CD4-positive, alpha-beta T cell (primary cell): ENCODE data around the gene ZNF276. TPM values are rescaled to one million over a fixed set of nuclear protein-coding genes. Genes with fewer than 3 reads are reported as not detected.
A peak's percentile ranks its signal among the peaks of the same experiment; 100 is the strongest.
"Not testable (repeated sequence)": the region's sequence is repeated elsewhere in the genome, so short reads cannot be mapped to it uniquely, and the experiment has no call there.

Source experiments
- ATAC-seq: fragments of 200-7000 bp; cut with Tn5 transposase; one replicate; pipeline ENCODE4 v1.10.0; 2022; ENCODE audit warnings: mild to moderate bottlenecking; ENCODE audit not compliant: poor library complexity
- CTCF ChIA-PET: fragments of 350-600 bp; sonication (Branson Sonifier 250); formaldehyde crosslinking; loops from one replicate; lab custom pipeline; 2021; ENCODE audit warnings: antibody characterized with exemption, inconsistent platforms; lab: Charles Lee
- POLR2A ChIA-PET: fragments of 350-600 bp; sonication (Branson Sonifier 250); formaldehyde crosslinking; loops from one replicate; lab custom pipeline; 2021; ENCODE audit warnings: antibody characterized with exemption, inconsistent platforms; lab: Charles Lee
- DNase-seq, 14 experiments: peaks; one replicate each; pipeline ENCODE4 v3.0.0-alpha.2; 2013 to 2020; ENCODE audit warnings: mixed read lengths in 2 of 14
- H3K27ac ChIP-seq, 2 donors: one replicate each; pipeline versions ENCODE4 v1.5.1 to v1.7.0; 2013; ENCODE audit warnings: low read length in 2 of 2, low read depth in 1 of 2, mild to moderate bottlenecking in 1 of 2
- H3K27me3 ChIP-seq, 2 experiments: 1 replicate in 1 of 2; 2 replicates in 1 of 2; pipeline versions ENCODE4 v1.6.1 to v1.7.0; 2013; ENCODE audit warnings: low read length in 2 of 2, control low read depth in 1 of 2, mild to moderate bottlenecking in 1 of 2, moderate library complexity in 1 of 2; ENCODE audit not compliant: insufficient read depth in 2 of 2, control insufficient read depth in 1 of 2
- H3K36me3 ChIP-seq: one replicate; pipeline ENCODE4 v1.6.1; 2013; ENCODE audit warnings: low read length, control low read depth; ENCODE audit not compliant: insufficient read depth
- H3K4me1 ChIP-seq: one replicate; pipeline ENCODE4 v1.6.1; 2013; ENCODE audit warnings: low read length, control low read depth; ENCODE audit not compliant: insufficient read depth
- H3K4me3 ChIP-seq: one replicate; pipeline ENCODE4 v1.5.1; 2013; ENCODE audit warnings: mild to moderate bottlenecking, low read length, moderate library complexity
- H3K9me3 ChIP-seq, 2 experiments: 1 replicate in 1 of 2; 2 replicates in 1 of 2; pipeline versions ENCODE4 v1.6.1 to v1.7.0; 2013; ENCODE audit warnings: low read length in 2 of 2, mild to moderate bottlenecking in 2 of 2, control low read depth in 1 of 2, moderate library complexity in 1 of 2; ENCODE audit not compliant: control insufficient read depth in 1 of 2, insufficient read depth in 1 of 2
- H3K27ac Mint-ChIP-seq: one replicate; pipeline ENCODE4 v1.8.0; 2020; ENCODE audit warnings: mixed read lengths
- H3K27me3 Mint-ChIP-seq: one replicate; pipeline ENCODE4 v1.8.0; 2021; ENCODE audit warnings: mixed read lengths
- H3K36me3 Mint-ChIP-seq: one replicate; pipeline ENCODE4 v1.8.0; 2021; ENCODE audit warnings: low read depth, mixed read lengths
- H3K4me1 Mint-ChIP-seq: one replicate; pipeline ENCODE4 v1.8.0; 2021; ENCODE audit warnings: low read depth, mixed read lengths
- H3K4me3 Mint-ChIP-seq: one replicate; pipeline ENCODE4 v1.8.0; 2020; ENCODE audit warnings: mild to moderate bottlenecking, mixed read lengths
- H3K9me3 Mint-ChIP-seq: one replicate; pipeline ENCODE4 v1.8.0; 2020; ENCODE audit warnings: mixed read lengths
- intact Hi-C, 2 experiments: fragments of 100-400 bp; cut with DNase I in 1 of 2; cut with micrococcal nuclease in 1 of 2; formaldehyde crosslinking; loops; one replicate each; pipeline versions ENCODE4 v1.15.1 to v1.9.0; 2023 to 2025; cut with DNase I, micrococcal nuclease
- total RNA-seq, 174 experiments: library from RNA in 2 of 174; stranded (reverse) in 2 of 174; gene quantifications; one replicate each; pipeline ENCODE4 v1.2.3 and lab custom pipeline; 2021 to 2026
- TF ChIP-seq, protein P1 (sequence below): fragments of 200-600 bp; IDR thresholded peaks from one replicate; pipeline ENCODE4 v1.8.0; 2022; ENCODE audit warnings: antibody characterized with exemption, mild to moderate bottlenecking

Gene ZNF276
- total RNA-seq, 2 experiments from 2014 or later = 127 to 137 TPM

DNA sequence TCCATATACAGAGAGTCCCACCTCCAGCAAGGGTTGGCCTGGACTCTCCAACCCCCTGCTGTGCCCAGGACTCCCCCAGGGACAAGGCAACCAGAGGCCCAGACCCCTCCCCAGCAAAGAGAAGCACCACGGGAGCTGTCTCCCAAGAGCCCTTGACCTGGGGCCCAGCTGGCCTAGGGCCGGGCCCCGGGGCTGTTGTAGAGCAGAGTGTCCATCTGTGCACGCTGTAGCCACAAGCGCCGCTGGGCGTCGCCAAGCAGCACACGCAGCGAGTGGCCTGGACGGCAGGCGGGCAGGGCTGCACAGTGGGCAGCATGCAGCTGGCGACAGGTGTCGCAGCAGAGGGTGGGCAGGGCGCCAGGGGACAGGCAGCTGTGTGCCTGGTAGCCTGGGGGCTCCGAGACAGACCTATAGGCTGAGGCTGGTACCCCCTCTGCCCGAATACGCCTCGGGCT, 24.1 kb upstream of the ZNF276 start:
- H3K27me3 Mint-ChIP-seq = no peaks in the 10 kb centered on the region
- peaks cover 14% of the 10 kb centered on the region for H3K4me1 Mint-ChIP-seq
- no peak overlapping the region for H3K4me3 Mint-ChIP-seq
- Histone ChIP-seq H3K9me3 (no peaks in the 10 kb centered on the region), H3K4me1 (peaks cover 40% of the 10 kb centered on the region), H3K27me3 (no peaks in the 10 kb centered on the region), H3K36me3 (peaks cover 24% of the 10 kb centered on the region), H3K27ac (no peak overlapping the region), H3K4me3 (no peak overlapping the region)
- ATAC-seq = no peak
- DNase-seq = peak in 1 of 14 experiments; percentile 45
- intact Hi-C loops = no loop called here
- CTCF ChIA-PET = no interaction called here
- POLR2A ChIA-PET = interaction anchor here (0.5 to 1.9 kb wide), 5 partner anchors 11 to 180 kb away, joined by 3 to 7 read pairs (median 4); partner anchors contain the start of gene CDK10
- H3K9me3 Mint-ChIP-seq = no peaks in the 10 kb centered on the region
- H3K27ac Mint-ChIP-seq = no peak overlapping the region
- TF ChIP-seq, protein P1, sequence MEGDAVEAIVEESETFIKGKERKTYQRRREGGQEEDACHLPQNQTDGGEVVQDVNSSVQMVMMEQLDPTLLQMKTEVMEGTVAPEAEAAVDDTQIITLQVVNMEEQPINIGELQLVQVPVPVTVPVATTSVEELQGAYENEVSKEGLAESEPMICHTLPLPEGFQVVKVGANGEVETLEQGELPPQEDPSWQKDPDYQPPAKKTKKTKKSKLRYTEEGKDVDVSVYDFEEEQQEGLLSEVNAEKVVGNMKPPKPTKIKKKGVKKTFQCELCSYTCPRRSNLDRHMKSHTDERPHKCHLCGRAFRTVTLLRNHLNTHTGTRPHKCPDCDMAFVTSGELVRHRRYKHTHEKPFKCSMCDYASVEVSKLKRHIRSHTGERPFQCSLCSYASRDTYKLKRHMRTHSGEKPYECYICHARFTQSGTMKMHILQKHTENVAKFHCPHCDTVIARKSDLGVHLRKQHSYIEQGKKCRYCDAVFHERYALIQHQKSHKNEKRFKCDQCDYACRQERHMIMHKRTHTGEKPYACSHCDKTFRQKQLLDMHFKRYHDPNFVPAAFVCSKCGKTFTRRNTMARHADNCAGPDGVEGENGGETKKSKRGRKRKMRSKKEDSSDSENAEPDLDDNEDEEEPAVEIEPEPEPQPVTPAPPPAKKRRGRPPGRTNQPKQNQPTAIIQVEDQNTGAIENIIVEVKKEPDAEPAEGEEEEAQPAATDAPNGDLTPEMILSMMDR = no peak
- peaks cover 38% of the 10 kb centered on the region for H3K36me3 Mint-ChIP-seq

- CTCF ChIA-PET = no interaction called here
- H3K4me1 ChIP-seq = peaks cover 44% of the 10 kb centered on the region
- peak overlapping the region; percentile 11 for H3K4me3 Mint-ChIP-seq
Observed at GRCh38 chr16:89697616-89698331, 23.6 kb upstream of the ZNF276 start.

DNA sequence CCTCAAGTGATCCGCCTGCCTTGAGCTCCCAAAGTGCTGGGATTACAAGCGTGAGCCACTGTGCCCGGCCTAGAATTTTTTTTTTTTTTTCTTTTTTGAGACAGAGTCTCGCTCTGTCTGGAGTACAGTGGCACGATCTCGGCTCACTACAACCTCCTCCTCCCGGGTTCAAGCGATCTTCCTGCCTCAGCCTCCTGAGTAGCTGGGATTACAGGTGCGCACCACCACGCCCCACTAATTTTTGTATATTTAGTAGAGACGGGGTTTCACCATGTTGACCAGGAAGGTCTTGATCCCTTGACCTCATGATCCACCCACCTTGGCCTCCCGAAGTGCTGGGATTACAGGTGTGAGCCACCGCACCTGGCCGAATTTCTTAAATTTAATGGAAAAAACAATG, 22.6 kb upstream of the ZNF276 start:
- peaks cover 16% of the 10 kb centered on the region for H3K4me1 Mint-ChIP-seq

More at GRCh38 chr16:89697616-89698331, 23.6 kb upstream of the ZNF276 start:
- TF ChIP-seq, protein P1 = no peak
- Histone ChIP-seq H3K4me3 (no peak overlapping the region), H3K27ac (no peak overlapping the region), H3K9me3 (no peaks in the 10 kb centered on the region), H3K36me3 (peaks cover 20% of the 10 kb centered on the region), H3K27me3 (no peaks in the 10 kb centered on the region)
- DNase-seq (peak in 1 of 14 experiments; percentile 47), ATAC-seq (no peak)
- Mint-ChIP-seq H3K27me3 (no peaks in the 10 kb centered on the region), H3K4me1 (peaks cover 19% of the 10 kb centered on the region), H3K36me3 (peaks cover 38% of the 10 kb centered on the region), H3K27ac (no peak overlapping the region), H3K9me3 (no peaks in the 10 kb centered on the region)
- POLR2A ChIA-PET = interaction anchor here (0.5 to 4.4 kb wide), 4 partner anchors 11 to 181 kb away, joined by 3 to 35 read pairs (median 4); partner anchors contain the start of genes CDK10 and TCF25
- intact Hi-C loops = no loop called here

GRCh38 chr16:89699629-89700099, 21.7 kb upstream of the ZNF276 start:
- not testable (repeated sequence) for H3K9me3 ChIP-seq, H3K27me3 ChIP-seq, H3K27me3 Mint-ChIP-seq, ATAC-seq, H3K36me3 ChIP-seq, DNase-seq, H3K9me3 Mint-ChIP-seq, H3K4me3 ChIP-seq
- intact Hi-C loops = loop anchor here (1.0 to 5.0 kb wide), 5 partner anchors 13 to 318 kb away; partner anchors contain the start of genes CDK10 (in 1 of the 2) and DBNDD1 (in 1 of the 2)
- Histone ChIP-seq H3K4me1 (peaks cover 44% of the 10 kb centered on the region), H3K27ac (peak overlapping the region; percentile 45 to 77)
- peaks cover 25% of the 10 kb centered on the region for H3K36me3 Mint-ChIP-seq
- H3K4me1 Mint-ChIP-seq = peaks cover 16% of the 10 kb centered on the region
- H3K27ac Mint-ChIP-seq = peak overlapping the region; percentile 81
- CTCF ChIA-PET = interaction anchor here (0.7 to 5.9 kb wide), 29 partner anchors 10 to 217 kb away, joined by 3 to 73 read pairs (median 5); partner anchors contain the start of genes CDK10, FANCA, SPIRE2 and TCF25
- POLR2A ChIA-PET = interaction anchor here (0.6 to 4.4 kb wide), 14 partner anchors 13 to 1980 kb away, joined by 3 to 35 read pairs (median 10); partner anchors contain the start of genes CDK10, FANCA, TCF25 and VPS9D1
- H3K4me3 Mint-ChIP-seq = peak overlapping the region; percentile 83

More for the DNA sequence above, 22.6 kb upstream of the ZNF276 start:
- H3K27me3 ChIP-seq, H3K9me3 ChIP-seq, ATAC-seq, H3K27me3 Mint-ChIP-seq, intact Hi-C loops, H3K27ac ChIP-seq, H3K9me3 Mint-ChIP-seq, DNase-seq, H3K4me3 ChIP-seq: not testable (repeated sequence)
- Mint-ChIP-seq H3K27ac (peak overlapping the region; percentile 55), H3K36me3 (peaks cover 30% of the 10 kb centered on the region), H3K4me3 (peak overlapping the region; percentile 13)
- CTCF ChIA-PET = interaction anchor here (1.4 to 3.5 kb wide), 5 partner anchors 12 to 212 kb away, joined by 3 to 37 read pairs (median 11); partner anchors contain the start of gene CDK10
- H3K4me1 ChIP-seq = peaks cover 44% of the 10 kb centered on the region
- peaks cover 13% of the 10 kb centered on the region for H3K36me3 ChIP-seq
- POLR2A ChIA-PET = interaction anchor here (0.9 to 4.4 kb wide), 5 partner anchors 12 to 211 kb away, joined by 3 to 35 read pairs (median 5); partner anchors contain the start of genes CDK10 and TCF25
